ENCODE data around the gene LINC01488. TPM values are rescaled to one million over a fixed set of nuclear protein-coding genes. Genes with fewer than 3 reads are reported as not detected.

Gene LINC01488
- total and polyA plus RNA-seq, 10 of the 15 experiments (the other 5 are each of a cell fraction or from before 2014, with no cell fraction given), result not detected

DNA sequence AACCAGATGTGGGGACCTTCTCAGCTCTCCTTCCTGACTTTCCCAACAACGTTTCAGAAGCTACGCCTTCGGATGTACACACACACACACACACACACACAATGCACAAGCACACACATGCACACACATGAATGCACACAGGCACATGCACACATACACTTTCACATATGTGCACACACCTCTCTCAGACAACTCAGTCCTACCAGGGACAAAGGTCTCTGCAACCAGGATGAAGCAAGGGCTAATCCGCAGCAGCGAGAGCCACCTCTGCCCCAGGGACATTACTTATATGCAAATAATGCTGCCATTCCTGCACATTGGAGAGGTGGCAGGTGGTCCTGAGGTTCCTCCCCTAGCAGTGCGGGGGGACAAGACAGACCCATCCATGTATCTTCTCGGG, 27.4 kb upstream of the LINC01488 start:
- in situ Hi-C loops (cut with MboI) (no loop called here), intact Hi-C loops (cut with micrococcal nuclease; ENCODE audit: unreplicated experiment) (no loop called here)
- CTCF ChIA-PET, result no interaction called here
- no peaks in the 10 kb centered on the region; the same call in 2 of the 3 replicates for H3K9me3 ChIP-seq (replicated peaks; ENCODE audit: control insufficient read depth, insufficient read depth, low read length)
- H3K79me2 ChIP-seq (ENCODE audit: control insufficient read depth, insufficient read depth, low read length), result no peaks in the 10 kb centered on the region
- FAIRE-seq (no peak), ATAC-seq (no peak), DNase-seq (ENCODE audit: low read depth, low spot score) (no peak)
- TF ChIP-seq GABPA (IDR thresholded peaks at IDR 0.05; ENCODE audit: low read depth) (no peak), ZNF24 (IDR thresholded peaks at IDR 0.05) (no peak), YBX1 (IDR thresholded peaks at IDR 0.05) (no peak), PAX5 (IDR thresholded peaks at IDR 0.05; ENCODE audit: borderline replicate concordance, low read depth, low read length) (no peak), SP1 (IDR thresholded peaks at IDR 0.05; ENCODE audit: low read depth, low read length) (no peak), SREBF2 (IDR thresholded peaks at IDR 0.05; ENCODE audit: low read length) (no peak), RUNX3 (IDR thresholded peaks at IDR 0.05; ENCODE audit: low read length) (no peak), BCL11A (IDR thresholded peaks at IDR 0.05; ENCODE audit: low read depth, low read length) (no peak), RFX5 (IDR thresholded peaks at IDR 0.05; ENCODE audit: low read depth, low read length) (no peak), PML (IDR thresholded peaks at IDR 0.05; ENCODE audit: low read length) (no peak), MXI1 (IDR thresholded peaks at IDR 0.05; ENCODE audit: low read depth, low read length) (no peak), JUNB (IDR thresholded peaks at IDR 0.05) (no peak), NR2C1 (IDR thresholded peaks at IDR 0.05) (no peak), ZZZ3 (IDR thresholded peaks at IDR 0.05; ENCODE audit: control insufficient read depth, insufficient read length, low read depth) (no peak), HDAC2 (IDR thresholded peaks at IDR 0.05) (no peak), POLR2AphosphoS5 (IDR thresholded peaks at IDR 0.05; ENCODE audit: low read length) (no peak)
- TF ChIP-seq, protein P1, sequence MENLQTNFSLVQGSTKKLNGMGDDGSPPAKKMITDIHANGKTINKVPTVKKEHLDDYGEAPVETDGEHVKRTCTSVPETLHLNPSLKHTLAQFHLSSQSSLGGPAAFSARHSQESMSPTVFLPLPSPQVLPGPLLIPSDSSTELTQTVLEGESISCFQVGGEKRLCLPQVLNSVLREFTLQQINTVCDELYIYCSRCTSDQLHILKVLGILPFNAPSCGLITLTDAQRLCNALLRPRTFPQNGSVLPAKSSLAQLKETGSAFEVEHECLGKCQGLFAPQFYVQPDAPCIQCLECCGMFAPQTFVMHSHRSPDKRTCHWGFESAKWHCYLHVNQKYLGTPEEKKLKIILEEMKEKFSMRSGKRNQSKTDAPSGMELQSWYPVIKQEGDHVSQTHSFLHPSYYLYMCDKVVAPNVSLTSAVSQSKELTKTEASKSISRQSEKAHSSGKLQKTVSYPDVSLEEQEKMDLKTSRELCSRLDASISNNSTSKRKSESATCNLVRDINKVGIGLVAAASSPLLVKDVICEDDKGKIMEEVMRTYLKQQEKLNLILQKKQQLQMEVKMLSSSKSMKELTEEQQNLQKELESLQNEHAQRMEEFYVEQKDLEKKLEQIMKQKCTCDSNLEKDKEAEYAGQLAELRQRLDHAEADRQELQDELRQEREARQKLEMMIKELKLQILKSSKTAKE (IDR thresholded peaks at IDR 0.05; ENCODE audit: low read depth, poor library complexity, severe bottlenecking), result no peak
- TF ChIP-seq, protein P2, sequence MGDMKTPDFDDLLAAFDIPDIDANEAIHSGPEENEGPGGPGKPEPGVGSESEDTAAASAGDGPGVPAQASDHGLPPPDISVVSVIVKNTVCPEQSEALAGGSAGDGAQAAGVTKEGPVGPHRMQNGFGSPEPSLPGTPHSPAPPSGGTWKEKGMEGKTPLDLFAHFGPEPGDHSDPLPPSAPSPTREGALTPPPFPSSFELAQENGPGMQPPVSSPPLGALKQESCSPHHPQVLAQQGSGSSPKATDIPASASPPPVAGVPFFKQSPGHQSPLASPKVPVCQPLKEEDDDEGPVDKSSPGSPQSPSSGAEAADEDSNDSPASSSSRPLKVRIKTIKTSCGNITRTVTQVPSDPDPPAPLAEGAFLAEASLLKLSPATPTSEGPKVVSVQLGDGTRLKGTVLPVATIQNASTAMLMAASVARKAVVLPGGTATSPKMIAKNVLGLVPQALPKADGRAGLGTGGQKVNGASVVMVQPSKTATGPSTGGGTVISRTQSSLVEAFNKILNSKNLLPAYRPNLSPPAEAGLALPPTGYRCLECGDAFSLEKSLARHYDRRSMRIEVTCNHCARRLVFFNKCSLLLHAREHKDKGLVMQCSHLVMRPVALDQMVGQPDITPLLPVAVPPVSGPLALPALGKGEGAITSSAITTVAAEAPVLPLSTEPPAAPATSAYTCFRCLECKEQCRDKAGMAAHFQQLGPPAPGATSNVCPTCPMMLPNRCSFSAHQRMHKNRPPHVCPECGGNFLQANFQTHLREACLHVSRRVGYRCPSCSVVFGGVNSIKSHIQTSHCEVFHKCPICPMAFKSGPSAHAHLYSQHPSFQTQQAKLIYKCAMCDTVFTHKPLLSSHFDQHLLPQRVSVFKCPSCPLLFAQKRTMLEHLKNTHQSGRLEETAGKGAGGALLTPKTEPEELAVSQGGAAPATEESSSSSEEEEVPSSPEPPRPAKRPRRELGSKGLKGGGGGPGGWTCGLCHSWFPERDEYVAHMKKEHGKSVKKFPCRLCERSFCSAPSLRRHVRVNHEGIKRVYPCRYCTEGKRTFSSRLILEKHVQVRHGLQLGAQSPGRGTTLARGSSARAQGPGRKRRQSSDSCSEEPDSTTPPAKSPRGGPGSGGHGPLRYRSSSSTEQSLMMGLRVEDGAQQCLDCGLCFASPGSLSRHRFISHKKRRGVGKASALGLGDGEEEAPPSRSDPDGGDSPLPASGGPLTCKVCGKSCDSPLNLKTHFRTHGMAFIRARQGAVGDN (IDR thresholded peaks at IDR 0.05), result no peak
- SMC1A ChIA-PET (ENCODE audit: uncharacterized antibody, unreplicated experiment), result no interaction called here
- H3K4me1 ChIP-seq (ENCODE audit: control insufficient read depth, insufficient read depth, low read length), result no peaks in the 10 kb centered on the region
- BruUV-seq (replicated peaks), result no TSS peak
- RAD21 ChIA-PET (ENCODE audit: unreplicated experiment), result no interaction called here
- POLR2A ChIA-PET, result no interaction called here
- no peaks in the 10 kb centered on the region for H4K20me1 ChIP-seq (ENCODE audit: control insufficient read depth, insufficient read depth)
- H3K9ac ChIP-seq (ENCODE audit: control insufficient read depth, insufficient read depth, low read length), result no peak overlapping the region
- WGBS (ENCODE audit: insufficient coverage, insufficient replicate concordance, low lambda C conversion rate, missing lambda C conversion rate), result 83% methylated on average over 7 of the region's 7 CpGs
- H3K4me2 ChIP-seq (ENCODE audit: control insufficient read depth, insufficient read depth), result no peak overlapping the region
- H3K36me3 ChIP-seq (ENCODE audit: control insufficient read depth in 2 of 2, insufficient read depth in 2 of 2, low read length in 1 of 2), result no peaks in the 10 kb centered on the region
- H3K4me3 ChIP-seq, result no peak overlapping the region
- no peaks in the 10 kb centered on the region; a peak in 2 of 4 replicates for H3K27me3 ChIP-seq (replicated peaks in 1 of 2; ENCODE audit: control insufficient read depth in 2 of 2, insufficient read depth in 2 of 2, low read length in 1 of 2)
- H3K27ac ChIP-seq (ENCODE audit: control insufficient read depth, insufficient read depth), result no peak overlapping the region
- no peak overlapping the region for H2AFZ ChIP-seq (ENCODE audit: control insufficient read depth, low read depth, low read length)
